ENCODE data around the gene MLF2. TPM values are rescaled to one million over a fixed set of nuclear protein-coding genes. Genes with fewer than 3 reads are reported as not detected.
A peak's percentile ranks its signal among the peaks of the same experiment; 100 is the strongest.
"Not testable (repeated sequence)": the region's sequence is repeated elsewhere in the genome, so short reads cannot be mapped to it uniquely, and the experiment has no call there.

The MLF2 gene
- total and polyA plus RNA-seq, 12 donors, result 135 to 334 (median 229) TPM

DNA sequence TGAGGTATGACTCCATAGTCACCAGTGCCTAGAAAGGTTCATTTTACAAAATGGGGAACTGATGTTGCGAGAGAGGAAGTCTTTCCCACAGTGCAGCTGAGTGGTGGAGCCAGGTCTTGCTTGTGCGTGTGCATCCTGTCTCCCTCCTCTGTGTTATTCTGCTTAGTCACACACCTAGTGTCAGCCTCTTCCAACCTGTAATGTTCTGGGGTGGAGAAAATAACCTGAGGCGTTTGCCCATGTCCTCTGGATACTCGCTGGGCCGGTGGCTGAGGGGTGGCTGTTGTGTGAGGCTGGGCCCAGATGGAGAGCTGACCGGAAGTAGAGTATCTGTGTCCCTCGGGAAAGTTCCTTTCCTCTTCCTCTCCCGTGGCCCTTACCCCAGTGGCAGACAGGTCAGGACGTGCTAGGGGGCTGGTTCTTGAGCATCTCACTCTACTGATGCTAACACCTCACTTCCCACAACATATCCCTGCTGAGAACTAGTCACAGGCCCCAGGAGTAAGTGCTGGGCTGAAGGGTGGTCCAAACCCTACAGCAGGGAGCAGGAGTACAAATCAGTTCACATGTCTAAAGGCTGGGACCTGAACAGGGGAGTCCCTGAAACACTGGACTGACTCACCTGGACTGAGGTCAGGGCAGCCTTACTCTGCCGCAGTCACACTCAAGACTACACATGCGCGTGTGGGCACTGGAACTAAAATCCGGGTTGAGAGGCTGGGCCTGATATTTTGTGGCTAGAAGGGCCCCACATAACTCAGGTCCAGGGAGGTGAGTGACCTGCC is 7.0 kb downstream of the MLF2 start:
- 62 to 65% (median 65%) methylated on average over 10 to 13 of the region's 13 CpGs for WGBS, 4 donors
- peak overlapping the region in 2 of 5 donors; percentile 5 to 81 for H3K27ac ChIP-seq
- peaks cover 0 to 49% of the 10 kb centered on the region in 2 donors for H3K36me3 ChIP-seq (replicated peaks in 1 of 2)
- TF ChIP-seq POLR2A (IDR thresholded peaks at IDR 0.05) (no peak), CTCF (IDR thresholded peaks at IDR 0.05) (no peak)
- DNase-seq, result no peak
- no peak overlapping the region for H3K4me3 ChIP-seq
- H3K9me3 ChIP-seq (replicated peaks in 1 of 3), result no peaks in the 10 kb centered on the region
- H3K4me1 ChIP-seq (replicated peaks in 1 of 2), result peaks cover 0 to 2% of the 10 kb centered on the region in 2 donors
- intact Hi-C loops (cut with DNase I), result loop anchor here in 1 of 2 donors (5.0 to 10.0 kb wide), 2 partner anchors 36 to 79 kb away; partner anchors contain the start of genes GPR162 and P3H3
- H3K27me3 ChIP-seq, result no peaks in the 10 kb centered on the region

- not testable (repeated sequence) for H3K27ac ChIP-seq; H3K9me3 ChIP-seq (replicated peaks in 1 of 3); DNase-seq; H3K4me1 ChIP-seq (replicated peaks in 1 of 2); H3K4me3 ChIP-seq; H3K27me3 ChIP-seq
- intact Hi-C loops (cut with DNase I), result loop anchor here in 1 of 2 donors (10.0 kb wide), 1 partner anchor 82 kb away; the partner anchor contains the start of genes GPR162 and P3H3
- peaks cover 0 to 23% of the 10 kb centered on the region in 2 donors for H3K36me3 ChIP-seq (replicated peaks in 1 of 2)
- WGBS, 4 donors, result 43 to 61% (median 51%) methylated on average over 7 of the region's 7 CpGs
Observed at GRCh38 chr12:6743300-6743699, 9.6 kb downstream of the MLF2 start.

DNA sequence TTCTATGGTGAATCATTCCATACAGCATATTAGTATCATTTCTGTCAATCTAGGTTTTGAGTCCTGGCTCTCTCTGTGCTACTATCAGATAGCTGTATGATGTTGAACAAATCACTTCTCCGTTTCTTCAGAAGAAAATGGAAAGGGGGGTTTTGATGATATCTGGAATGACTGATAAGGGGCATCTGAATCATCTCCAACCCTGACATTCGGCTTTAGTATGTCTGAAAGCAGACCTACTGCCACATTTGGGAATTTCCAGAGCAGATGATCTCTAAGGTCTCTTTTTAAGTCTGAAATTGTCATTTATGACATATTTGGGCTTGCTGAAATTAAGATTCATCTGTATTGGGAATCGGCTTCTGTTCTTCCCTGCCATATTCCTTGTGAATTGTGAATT is 10.1 kb downstream of the MLF2 start:
- H3K27me3 ChIP-seq, result no peaks in the 10 kb centered on the region
- no peaks in the 10 kb centered on the region for H3K4me1 ChIP-seq (replicated peaks in 1 of 2)
- DNase-seq, result no peak
- TF ChIP-seq CTCF (IDR thresholded peaks at IDR 0.05) (no peak), POLR2A (IDR thresholded peaks at IDR 0.05) (no peak)
- peak overlapping the region in 1 of 5 donors; percentile 10 for H3K27ac ChIP-seq
- 43 to 49% (median 45%) methylated on average over 3 of the region's 3 CpGs for WGBS, 4 donors
- H3K4me3 ChIP-seq, result no peak overlapping the region
- H3K36me3 ChIP-seq (replicated peaks in 1 of 2), result peaks cover 0 to 18% of the 10 kb centered on the region in 2 donors
- intact Hi-C loops (cut with DNase I), result loop anchor here in 1 of 2 donors (10.0 kb wide), 1 partner anchor 82 kb away; the partner anchor contains the start of genes GPR162 and P3H3
- H3K9me3 ChIP-seq (replicated peaks in 1 of 3), result no peaks in the 10 kb centered on the region

- not testable (repeated sequence) for H3K9me3 ChIP-seq (replicated peaks in 1 of 3); DNase-seq; H3K4me1 ChIP-seq (replicated peaks in 1 of 2); H3K27me3 ChIP-seq; H3K27ac ChIP-seq; H3K4me3 ChIP-seq
- H3K36me3 ChIP-seq (replicated peaks in 1 of 2), result peaks cover 0 to 10% of the 10 kb centered on the region in 2 donors
- 41 to 55% (median 49%) methylated on average over 8 to 12 of the region's 12 CpGs for WGBS, 4 donors
- intact Hi-C loops (cut with DNase I), result loop anchor here in 1 of 2 donors (10.0 kb wide), 1 partner anchor 83 kb away; the partner anchor contains the start of genes GPR162 and P3H3
Observed at GRCh38 chr12:6742080-6742479, 10.9 kb downstream of the MLF2 start.

GRCh38 chr12:6736754-6737153 is 16.2 kb downstream of the MLF2 start:
- intact Hi-C loops (cut with DNase I), result loop anchor here in 1 of 2 donors (5.0 kb wide), 1 partner anchor 41 kb away; no protein-coding TSS in a partner anchor
- peaks cover 14 to 17% of the 10 kb centered on the region in 2 donors for H3K4me1 ChIP-seq (replicated peaks in 1 of 2)
- peaks cover 0 to 3% of the 10 kb centered on the region in 2 donors for H3K36me3 ChIP-seq (replicated peaks in 1 of 2)
- TF ChIP-seq POLR2A (IDR thresholded peaks at IDR 0.05) (no peak), CTCF (IDR thresholded peaks at IDR 0.05) (no peak)
- H3K4me3 ChIP-seq, result no peak overlapping the region
- H3K9me3 ChIP-seq (replicated peaks in 1 of 3), result no peaks in the 10 kb centered on the region
- WGBS, 4 donors, result 94 to 97% (median 94%) methylated on average over 5 of the region's 5 CpGs
- no peak overlapping the region for H3K27ac ChIP-seq
- H3K27me3 ChIP-seq, result no peaks in the 10 kb centered on the region
- no peak for DNase-seq

Measured in adrenal gland (tissue), 12 donors.